Esophagus squamous epithelium (tissue), 4 donors: ENCODE data around the gene NMT1.

Source experiments
- CTCF ChIP-seq, 6 experiments: fragments of 450-650 bp in 4 of 6; fragments of 200-600 bp in 2 of 6; sonication (generic) in 2 of 6; IDR thresholded peaks; one replicate each; pipeline ENCODE4 v1.5.1; 2016 to 2019; ENCODE audit warnings: antibody characterized with exemption in 6 of 6, mild to moderate bottlenecking in 4 of 6, moderate library complexity in 4 of 6
- POLR2A ChIP-seq, 4 donors: fragments of 450-650 bp; IDR thresholded peaks; one replicate each; pipeline ENCODE4 v1.6.1; 2017; ENCODE audit warnings: antibody characterized with exemption in 4 of 4, mild to moderate bottlenecking in 4 of 4, moderate library complexity in 3 of 4

DNA sequence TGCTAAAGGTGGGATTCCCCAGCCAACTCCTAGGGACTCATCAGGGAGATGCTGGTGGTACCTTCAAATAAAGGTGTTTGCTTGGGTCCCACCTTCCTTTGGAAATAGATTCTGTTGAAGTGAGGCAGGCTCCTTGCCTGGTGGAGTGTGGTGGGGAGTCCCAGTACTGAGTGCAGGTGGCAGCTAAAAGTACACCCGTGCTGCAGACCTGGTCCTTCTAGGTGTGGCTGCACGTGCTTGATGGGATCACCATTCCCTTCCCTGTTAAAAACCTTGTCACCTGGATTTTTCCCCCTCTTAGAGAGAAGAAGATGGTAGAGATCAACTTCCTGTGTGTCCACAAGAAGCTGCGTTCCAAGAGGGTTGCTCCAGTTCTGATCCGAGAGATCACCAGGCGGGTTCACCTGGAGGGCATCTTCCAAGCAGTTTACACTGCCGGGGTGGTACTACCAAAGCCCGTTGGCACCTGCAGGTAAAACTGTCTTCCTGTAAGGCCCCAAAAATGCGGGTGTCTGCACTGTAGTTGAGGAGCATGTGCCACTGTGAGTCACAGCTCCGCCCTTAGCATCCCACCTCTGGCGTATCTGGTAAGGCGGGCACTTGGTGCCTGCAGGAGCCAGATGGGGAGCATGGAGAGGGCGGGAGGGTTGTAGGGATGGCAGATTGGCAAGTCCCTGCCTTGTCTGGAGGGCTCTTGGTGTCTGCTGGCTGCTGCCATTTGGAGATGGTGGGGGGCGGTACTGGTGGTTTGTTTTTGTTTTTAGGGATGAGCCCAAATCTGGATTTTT is 37.2 kb downstream of the NMT1 start:
- TF ChIP-seq CTCF (IDR thresholded peaks at IDR 0.05) (no peak), POLR2A (IDR thresholded peaks at IDR 0.05) (no peak)
